Effector memory CD8-positive, alpha-beta T cell (primary cell): ENCODE data around the gene DLGAP1.

ENCODE experiments used
- ATAC-seq: fragments of 150-1000 bp; cut with Tn5 transposase; replicated peaks from 2 replicates; pipeline ENCODE4 v1.10.0; 2021; ENCODE audit warnings: mild to moderate bottlenecking, moderate library complexity
- DNase-seq, 3 experiments: peaks; one replicate each; pipeline ENCODE4 v3.0.0; 2021
- H3K27ac Mint-ChIP-seq, 2 donors: one replicate each; pipeline ENCODE4 v1.8.0; 2022; ENCODE audit warnings: mild to moderate bottlenecking in 2 of 2, mixed read lengths in 2 of 2, moderate library complexity in 2 of 2
- H3K27me3 Mint-ChIP-seq, 2 donors: one replicate each; pipeline ENCODE4 v1.8.0; 2022; ENCODE audit warnings: mixed read lengths in 2 of 2
- H3K36me3 Mint-ChIP-seq: one replicate; pipeline ENCODE4 v1.8.0; 2022; ENCODE audit warnings: mild to moderate bottlenecking, moderate library complexity, mixed read lengths; ENCODE audit not compliant: insufficient read depth
- H3K4me1 Mint-ChIP-seq, 2 donors: one replicate each; pipeline ENCODE4 v1.8.0; 2022; ENCODE audit warnings: low read depth in 2 of 2, mixed read lengths in 2 of 2
- H3K4me3 Mint-ChIP-seq, 2 donors: one replicate each; pipeline ENCODE4 v1.8.0; 2022; ENCODE audit warnings: mild to moderate bottlenecking in 2 of 2, mixed read lengths in 2 of 2, moderate library complexity in 2 of 2
- H3K9me3 Mint-ChIP-seq, 2 donors: one replicate each; pipeline ENCODE4 v1.8.0; 2022; ENCODE audit warnings: mixed read lengths in 2 of 2

Gene DLGAP1

GRCh38 chr18:3511980-3512379 is 943.1 kb downstream of the DLGAP1 start:
- Mint-ChIP-seq H3K4me3 (peak overlapping the region; percentile 40 to 61), H3K4me1 (peaks cover 18% of the 10 kb centered on the region in 2 donors), H3K36me3 (peaks cover 14% of the 10 kb centered on the region), H3K27ac (peak overlapping the region; percentile 72 to 92), H3K9me3 (no peaks in the 10 kb centered on the region), H3K27me3 (no peaks in the 10 kb centered on the region)
- DNase-seq (peak; percentile 28 to 46 (median 37)), ATAC-seq (peak; percentile 96)

GRCh38 chr18:3510896-3511295 is 944.2 kb downstream of the DLGAP1 start:
- H3K4me1 Mint-ChIP-seq, result peaks cover 18% of the 10 kb centered on the region in 2 donors

GRCh38 chr18:3510024-3510423 is 945.1 kb downstream of the DLGAP1 start:
- ATAC-seq, result no peak
- Mint-ChIP-seq H3K4me3 (no peak overlapping the region), H3K9me3 (no peaks in the 10 kb centered on the region), H3K27ac (no peak overlapping the region), H3K27me3 (peaks cover 0 to under 1% of the 10 kb centered on the region in 2 donors), H3K4me1 (peaks cover 18% of the 10 kb centered on the region in 2 donors), H3K36me3 (peaks cover 20% of the 10 kb centered on the region)
- DNase-seq, result no peak

More at GRCh38 chr18:3510896-3511295, 944.2 kb downstream of the DLGAP1 start:
- DNase-seq (no peak), ATAC-seq (no peak)
- no peaks in the 10 kb centered on the region for H3K27me3 Mint-ChIP-seq
- no peaks in the 10 kb centered on the region for H3K9me3 Mint-ChIP-seq
- peaks cover 19% of the 10 kb centered on the region for H3K36me3 Mint-ChIP-seq
- H3K4me3 Mint-ChIP-seq, result no peak overlapping the region
- no peak overlapping the region for H3K27ac Mint-ChIP-seq

GRCh38 chr18:3508576-3509549 is 946.2 kb downstream of the DLGAP1 start:
- Mint-ChIP-seq H3K27ac (no peak overlapping the region), H3K9me3 (no peaks in the 10 kb centered on the region), H3K4me3 (no peak overlapping the region), H3K36me3 (peaks cover 22% of the 10 kb centered on the region), H3K4me1 (peaks cover 18% of the 10 kb centered on the region in 2 donors), H3K27me3 (peaks cover 0 to 6% of the 10 kb centered on the region in 2 donors)
- DNase-seq (no peak), ATAC-seq (no peak)

- H3K36me3 Mint-ChIP-seq, result peaks cover 9% of the 10 kb centered on the region
- H3K27ac Mint-ChIP-seq, result no peak overlapping the region
- ATAC-seq, result no peak
- DNase-seq, result no peak
- peaks cover 1 to 3% of the 10 kb centered on the region in 2 donors for H3K4me1 Mint-ChIP-seq
- H3K27me3 Mint-ChIP-seq, result peaks cover 4 to 13% of the 10 kb centered on the region in 2 donors
- no peaks in the 10 kb centered on the region for H3K9me3 Mint-ChIP-seq
- no peak overlapping the region for H3K4me3 Mint-ChIP-seq
Measured at GRCh38 chr18:3504637-3505036, 950.5 kb downstream of the DLGAP1 start.

DNA sequence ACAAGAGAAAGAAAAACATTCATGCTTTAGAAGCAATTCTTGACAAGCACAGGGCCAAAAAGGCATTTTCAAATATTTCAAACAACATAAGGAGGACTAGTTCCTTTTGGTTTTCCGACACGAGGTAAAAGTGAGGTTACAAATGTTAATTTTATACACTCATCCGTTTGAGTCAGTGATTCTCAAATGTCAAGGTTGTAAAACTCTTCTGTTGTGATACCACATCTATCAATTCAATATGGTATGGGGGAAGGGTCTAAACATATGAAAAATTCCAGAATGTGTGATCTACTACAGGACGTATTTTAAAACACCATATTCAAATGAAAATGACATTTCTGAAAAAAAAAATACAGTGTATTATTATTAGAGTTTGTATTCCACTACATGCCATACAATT is 952.5 kb downstream of the DLGAP1 start:
- no peak for ATAC-seq
- H3K27ac Mint-ChIP-seq, result no peak overlapping the region
- H3K36me3 Mint-ChIP-seq, result peaks cover 11% of the 10 kb centered on the region
- peaks cover 19 to 33% of the 10 kb centered on the region in 2 donors for H3K27me3 Mint-ChIP-seq
- no peak overlapping the region for H3K4me3 Mint-ChIP-seq
- H3K4me1 Mint-ChIP-seq, result peaks cover 11% of the 10 kb centered on the region in 2 donors
- no peaks in the 10 kb centered on the region for H3K9me3 Mint-ChIP-seq
- DNase-seq, result no peak

DNA sequence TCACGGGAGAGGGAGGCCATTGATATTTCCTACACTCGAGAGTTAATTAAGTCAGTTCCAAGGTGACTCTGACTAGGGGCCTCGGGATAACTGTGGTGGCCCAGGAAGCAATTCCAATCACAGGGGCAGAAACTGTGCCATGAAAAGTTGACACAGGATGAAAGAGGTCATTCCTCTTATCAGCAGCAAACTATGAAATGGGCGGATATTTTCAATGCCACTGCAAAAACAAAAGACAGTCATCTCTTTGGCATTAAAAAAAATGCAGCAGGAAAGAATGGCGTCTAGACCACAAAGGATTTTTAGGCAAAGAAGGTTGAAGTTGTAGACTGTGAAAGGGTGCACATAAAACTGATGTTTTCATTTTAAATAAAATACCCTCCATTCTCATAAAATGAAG is 955.1 kb downstream of the DLGAP1 start:
- Mint-ChIP-seq H3K9me3 (no peaks in the 10 kb centered on the region), H3K36me3 (peaks cover 5% of the 10 kb centered on the region), H3K27ac (no peak overlapping the region), H3K27me3 (peaks cover 19 to 35% of the 10 kb centered on the region in 2 donors), H3K4me3 (peak overlapping the region in 1 of 2 donors; percentile 83), H3K4me1 (peaks cover 11% of the 10 kb centered on the region in 2 donors)
- no peak for DNase-seq
- no peak for ATAC-seq

- Mint-ChIP-seq H3K9me3 (no peaks in the 10 kb centered on the region), H3K27ac (no peak overlapping the region), H3K4me3 (peak overlapping the region; percentile 74 to 83), H3K36me3 (peaks cover 3% of the 10 kb centered on the region), H3K4me1 (peaks cover 11% of the 10 kb centered on the region in 2 donors), H3K27me3 (peaks cover 19 to 30% of the 10 kb centered on the region in 2 donors)
- DNase-seq (no peak), ATAC-seq (peak; percentile 29)
Measured at GRCh38 chr18:3499501-3499900, 955.6 kb downstream of the DLGAP1 start.

DNA sequence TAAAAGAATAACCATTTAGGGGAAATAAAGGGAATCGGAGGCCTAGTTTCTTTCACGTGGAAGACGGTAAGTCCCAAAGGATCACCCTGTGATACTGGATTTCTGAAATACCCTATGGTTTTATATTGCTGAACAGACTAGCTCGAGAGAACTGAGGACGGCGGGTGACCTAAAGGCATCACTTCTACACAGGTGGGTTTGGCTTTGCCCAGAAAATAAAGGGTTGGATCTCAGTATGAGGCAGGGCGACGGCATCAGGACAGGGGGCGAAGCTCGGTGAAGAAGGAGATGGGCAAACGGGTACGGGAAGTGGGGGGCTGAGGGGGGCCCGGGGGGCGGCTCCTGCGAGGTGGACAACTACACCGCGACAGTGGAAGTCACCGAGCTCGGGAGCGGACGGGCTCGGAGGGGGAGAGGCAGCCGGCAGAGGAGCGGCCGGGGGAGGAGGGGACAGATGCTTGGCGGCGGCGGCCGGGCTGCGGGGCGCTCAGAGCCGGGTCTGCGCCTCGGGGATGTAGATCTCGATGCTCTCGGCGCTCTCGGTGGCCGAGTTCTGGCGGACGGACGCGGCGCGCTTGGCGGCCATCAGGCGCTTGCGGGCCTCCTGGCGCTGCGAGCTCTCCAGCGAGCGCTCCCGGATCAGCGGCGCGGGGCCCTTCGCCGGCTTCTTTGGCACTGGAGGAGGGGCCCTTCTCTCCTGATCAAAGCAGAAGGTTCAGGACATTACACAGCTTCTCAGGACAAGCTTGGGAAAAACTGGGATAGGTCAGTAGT is 956.2 kb downstream of the DLGAP1 start:
- peak overlapping the region; percentile 74 to 83 for H3K4me3 Mint-ChIP-seq
- no peak overlapping the region for H3K27ac Mint-ChIP-seq
- peaks cover 19 to 30% of the 10 kb centered on the region in 2 donors for H3K27me3 Mint-ChIP-seq
- no peak for DNase-seq
- ATAC-seq, result peak; percentile 52
- H3K4me1 Mint-ChIP-seq, result peaks cover 11% of the 10 kb centered on the region in 2 donors
- H3K9me3 Mint-ChIP-seq, result no peaks in the 10 kb centered on the region
- H3K36me3 Mint-ChIP-seq, result peaks cover 3% of the 10 kb centered on the region

DNA sequence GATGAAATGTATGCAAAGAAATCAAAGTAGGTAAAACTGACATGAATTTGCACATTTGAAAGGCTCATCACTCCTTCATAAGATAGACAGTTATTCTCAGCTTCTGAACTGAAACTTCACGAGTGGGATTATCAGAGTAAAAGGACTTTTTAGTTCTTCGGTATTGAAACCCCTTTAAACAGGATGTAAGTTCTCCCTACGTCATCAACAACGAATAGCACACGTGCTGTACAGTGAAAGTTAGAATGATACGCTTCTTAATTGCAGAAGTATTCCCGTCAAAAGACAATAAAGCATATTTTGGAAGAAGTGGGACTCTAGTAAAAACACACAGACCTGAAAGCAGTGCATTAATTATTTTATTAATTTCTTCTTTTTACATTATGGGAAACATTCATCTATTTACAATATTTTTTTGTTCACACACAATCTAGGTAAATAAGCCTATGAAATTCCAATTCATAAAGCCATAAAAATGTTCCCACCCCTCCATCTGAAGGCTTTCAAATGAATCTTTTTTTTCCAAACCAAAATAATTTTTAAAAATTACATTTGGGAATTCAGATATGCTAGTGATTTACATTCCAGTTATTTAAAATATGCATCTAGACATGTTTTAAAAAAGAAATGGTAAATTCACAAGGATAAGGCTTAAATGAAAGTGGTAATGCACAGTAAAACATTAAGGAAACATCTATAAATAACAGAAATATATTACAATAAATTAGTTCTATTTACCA is 959.2 kb downstream of the DLGAP1 start:
- no peak overlapping the region for H3K4me3 Mint-ChIP-seq
- peaks cover 3% of the 10 kb centered on the region for H3K36me3 Mint-ChIP-seq
- H3K27ac Mint-ChIP-seq, result no peak overlapping the region
- DNase-seq, result no peak
- peaks cover 27 to 30% of the 10 kb centered on the region in 2 donors for H3K27me3 Mint-ChIP-seq
- ATAC-seq, result no peak
- no peaks in the 10 kb centered on the region for H3K9me3 Mint-ChIP-seq
- peaks cover 11% of the 10 kb centered on the region in 2 donors for H3K4me1 Mint-ChIP-seq

- H3K9me3 Mint-ChIP-seq, result no peaks in the 10 kb centered on the region
- peaks cover 1% of the 10 kb centered on the region for H3K36me3 Mint-ChIP-seq
- H3K4me3 Mint-ChIP-seq, result no peak overlapping the region
- no peak overlapping the region for H3K27ac Mint-ChIP-seq
- no peak for DNase-seq
- H3K27me3 Mint-ChIP-seq, result peaks cover 22 to 30% of the 10 kb centered on the region in 2 donors
- H3K4me1 Mint-ChIP-seq, result peaks cover 7 to 14% of the 10 kb centered on the region in 2 donors
- ATAC-seq, result no peak
Measured at GRCh38 chr18:3494569-3494968, 960.5 kb downstream of the DLGAP1 start.

- peaks cover 18 to 28% of the 10 kb centered on the region in 2 donors for H3K27me3 Mint-ChIP-seq
- no peak overlapping the region for H3K27ac Mint-ChIP-seq
- DNase-seq, result no peak
- H3K4me1 Mint-ChIP-seq, result peaks cover 5 to 12% of the 10 kb centered on the region in 2 donors
- no peaks in the 10 kb centered on the region for H3K36me3 Mint-ChIP-seq
- ATAC-seq, result no peak
- no peak overlapping the region for H3K4me3 Mint-ChIP-seq
- no peaks in the 10 kb centered on the region for H3K9me3 Mint-ChIP-seq
Measured at GRCh38 chr18:3494245-3494526, 960.9 kb downstream of the DLGAP1 start.
